H9 (cell line): Measurements from ENCODE around the gene RALGPS2. TPM values are rescaled to one million over a fixed set of nuclear protein-coding genes. Genes with fewer than 3 reads are reported as not detected.

Experiments used
- DNase-seq: peaks from one replicate; pipeline ENCODE4 v3.0.0-alpha.2; 2017
- H2AFZ ChIP-seq: one replicate; pipeline ENCODE4 v1.6.1; 2013; ENCODE audit warnings: mild to moderate bottlenecking, low read length, control low read depth, moderate library complexity
- H2AK5ac ChIP-seq: 2 replicates; pipeline ENCODE4 v1.6.1; 2013; ENCODE audit warnings: low read length, control low read depth, mixed read lengths; ENCODE audit not compliant: insufficient read length
- H2BK120ac ChIP-seq: one replicate; pipeline ENCODE4 v1.6.1; 2013; ENCODE audit warnings: low read depth, mild to moderate bottlenecking, low read length, control low read depth, inconsistent platforms; ENCODE audit not compliant: poor library complexity, severe bottlenecking
- H2BK12ac ChIP-seq: 2 replicates; pipeline ENCODE4 v1.6.1; 2013; ENCODE audit warnings: low read length, control low read depth, mixed read lengths, low read depth; ENCODE audit not compliant: insufficient read length
- H2BK15ac ChIP-seq: 2 replicates; pipeline ENCODE4 v1.6.1; 2013; ENCODE audit warnings: low read depth, low read length, control low read depth
- H2BK20ac ChIP-seq: one replicate; pipeline ENCODE4 v1.6.1; 2013; ENCODE audit warnings: low read depth, mild to moderate bottlenecking, low read length, control low read depth, inconsistent platforms; ENCODE audit not compliant: poor library complexity, severe bottlenecking
- H2BK5ac ChIP-seq: 2 replicates; pipeline ENCODE4 v1.6.1; 2013; ENCODE audit warnings: low read length, control low read depth, mixed read lengths; ENCODE audit not compliant: insufficient read length
- H3K14ac ChIP-seq: 2 replicates; pipeline ENCODE4 v1.6.1; 2013; ENCODE audit warnings: low read length, control low read depth; ENCODE audit not compliant: insufficient read depth
- H3K18ac ChIP-seq: 2 replicates; pipeline ENCODE4 v1.6.1; 2013; ENCODE audit warnings: low read depth, mild to moderate bottlenecking, mixed read lengths, low read length, control low read depth; ENCODE audit not compliant: insufficient read length
- H3K23ac ChIP-seq: 2 replicates; pipeline ENCODE4 v1.6.1; 2013; ENCODE audit warnings: low read length, control low read depth, mixed read lengths, low read depth; ENCODE audit not compliant: insufficient read length
- H3K23me2 ChIP-seq: 2 replicates; pipeline ENCODE4 v1.6.1; 2013; ENCODE audit warnings: low read depth, mild to moderate bottlenecking, mixed read lengths, low read length, control low read depth; ENCODE audit not compliant: insufficient read length, poor library complexity, severe bottlenecking
- H3K27ac ChIP-seq: 2 replicates; pipeline ENCODE4 v1.5.1; 2013; ENCODE audit warnings: low read length, control low read depth, mixed read lengths, low read depth; ENCODE audit not compliant: insufficient read length
- H3K27me3 ChIP-seq: 2 replicates; pipeline ENCODE4 v1.6.1; 2013; ENCODE audit warnings: low read length, control low read depth, inconsistent platforms; ENCODE audit not compliant: insufficient read depth
- H3K4ac ChIP-seq: 2 replicates; pipeline ENCODE4 v1.6.1; 2013; ENCODE audit warnings: low read depth, mild to moderate bottlenecking, control low read depth, inconsistent platforms, low read length, moderate library complexity
- H3K4me1 ChIP-seq: 2 replicates; pipeline ENCODE4 v1.6.1; 2013; ENCODE audit warnings: low read length, control low read depth, inconsistent platforms; ENCODE audit not compliant: insufficient read depth
- H3K4me2 ChIP-seq: 2 replicates; pipeline ENCODE4 v1.6.1; 2013; ENCODE audit warnings: low read length, control low read depth, mixed read lengths; ENCODE audit not compliant: insufficient read length, insufficient read depth
- H3K56ac ChIP-seq: 2 replicates; pipeline ENCODE4 v1.6.1; 2013; ENCODE audit warnings: low read depth, mild to moderate bottlenecking, mixed read lengths, low read length, control low read depth; ENCODE audit not compliant: insufficient read length
- H3K79me1 ChIP-seq: 2 replicates; pipeline ENCODE4 v1.6.1; 2013; ENCODE audit warnings: low read depth, mild to moderate bottlenecking, moderate library complexity, low read length, control low read depth, inconsistent platforms; ENCODE audit not compliant: insufficient read depth, poor library complexity, severe bottlenecking
- H3K79me2 ChIP-seq: 2 replicates; pipeline ENCODE4 v1.6.1; 2013; ENCODE audit warnings: low read length, control low read depth, inconsistent platforms; ENCODE audit not compliant: insufficient read depth
- H3K9ac ChIP-seq: 2 replicates; pipeline ENCODE4 v1.6.1; 2013; ENCODE audit warnings: low read length, control low read depth, mixed read lengths; ENCODE audit not compliant: insufficient read length; ENCODE audit errors: extremely low read depth
- H3K9me3 ChIP-seq: one replicate; pipeline ENCODE4 v1.6.1; 2013; ENCODE audit warnings: low read depth, low read length, inconsistent platforms; ENCODE audit not compliant: control insufficient read depth
- H3T11ph ChIP-seq: one replicate; pipeline ENCODE4 v1.6.1; 2013; ENCODE audit warnings: mild to moderate bottlenecking, low read length, control low read depth, inconsistent platforms
- H4K20me1 ChIP-seq: one replicate; pipeline ENCODE4 v1.6.1; 2013; ENCODE audit not compliant: control insufficient read depth, insufficient read length, insufficient read depth
- H4K5ac ChIP-seq: 2 replicates; pipeline ENCODE4 v1.6.1; 2013; ENCODE audit warnings: low read depth, mild to moderate bottlenecking, mixed read lengths, low read length, control low read depth; ENCODE audit not compliant: insufficient read length
- H4K8ac ChIP-seq: replicated peaks from 2 replicates; pipeline ENCODE4 v1.6.1; 2013; ENCODE audit warnings: low read length, control low read depth, mixed read lengths, low read depth; ENCODE audit not compliant: insufficient read length
- H4K91ac ChIP-seq: 2 replicates; pipeline ENCODE4 v1.6.1; 2013; ENCODE audit warnings: low read depth, mild to moderate bottlenecking, moderate library complexity, mixed read lengths, low read length, control low read depth; ENCODE audit not compliant: insufficient read length
- H3K27ac Mint-ChIP-seq, 3 experiments: 2 replicates in 2 of 3; 3 replicates in 1 of 3; pipeline ENCODE4 v1.8.0; 2020 to 2021; ENCODE audit warnings: mixed read lengths in 3 of 3, mild to moderate bottlenecking in 1 of 3, moderate library complexity in 1 of 3
- H3K27me3 Mint-ChIP-seq: 2 replicates; pipeline ENCODE4 v1.8.0; 2021; ENCODE audit warnings: low read depth, mild to moderate bottlenecking, moderate library complexity, mixed read lengths
- H3K36me3 Mint-ChIP-seq, 3 experiments: 2 replicates in 2 of 3; 3 replicates in 1 of 3; pipeline ENCODE4 v1.8.0; 2020 to 2021; ENCODE audit warnings: low read depth in 3 of 3, mixed read lengths in 3 of 3; ENCODE audit not compliant: insufficient read depth in 1 of 3
- H3K4me1 Mint-ChIP-seq, 2 experiments: 2 replicates each; pipeline ENCODE4 v1.8.0; 2020; ENCODE audit warnings: mixed read lengths in 2 of 2
- H3K4me3 Mint-ChIP-seq, 2 experiments: 2 replicates in 1 of 2; 3 replicates in 1 of 2; pipeline ENCODE4 v1.8.0; 2020 to 2021; ENCODE audit warnings: mild to moderate bottlenecking in 2 of 2, mixed read lengths in 2 of 2, moderate library complexity in 1 of 2
- H3K9me3 Mint-ChIP-seq, 2 experiments: 2 replicates in 1 of 2; 3 replicates in 1 of 2; pipeline ENCODE4 v1.8.0; 2020; ENCODE audit warnings: mild to moderate bottlenecking in 2 of 2, mixed read lengths in 2 of 2, moderate library complexity in 1 of 2
- WGBS: extraction: QIAGEN DNeasy Blood & Tissue Kit; methylation state at CpG from one replicate; pipeline ENCODE4 v1.1.7; 2013; ENCODE audit warnings: missing lambda C conversion rate, low lambda C conversion rate, mixed read lengths; ENCODE audit not compliant: insufficient read length; ENCODE audit errors: extremely low coverage; 5-methylcytosine and 5-hydroxymethylcytosine counted together
- total RNA-seq: library from RNA; stranded (reverse); gene quantifications from 2 replicates; pipeline ENCODE4 v1.2.1, GENCODE V29; 2021
- TF ChIP-seq, protein P1 (sequence below): fragments of 200-600 bp; sonication (generic); conservative IDR thresholded peaks from 3 replicates; pipeline ENCODE4 v1.8.0; 2021; ENCODE audit warnings: antibody characterized with exemption, mild to moderate bottlenecking

Gene RALGPS2
- total RNA-seq, 1 experiment from 2014 or later: 32.6 TPM

DNA sequence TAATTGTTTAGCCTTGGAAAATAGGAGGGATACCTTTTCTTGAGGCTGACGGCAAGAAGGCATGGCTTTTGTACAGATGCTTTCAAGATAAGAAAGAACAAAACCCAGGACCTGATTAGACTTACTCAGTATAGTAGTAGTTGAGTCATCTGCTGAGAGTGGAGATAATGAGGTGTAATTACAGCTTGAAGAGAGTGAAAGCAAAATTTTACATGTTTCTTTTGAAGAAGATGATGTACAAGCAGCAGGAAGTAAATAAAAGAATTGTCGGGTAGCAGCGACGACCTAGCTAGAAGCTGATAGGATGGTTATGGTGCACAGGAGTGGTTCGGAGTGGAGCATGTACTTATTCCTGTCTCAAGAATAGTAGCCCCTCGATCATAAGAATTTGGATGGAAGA lies 139.3 kb downstream of the RALGPS2 start:
- H4K5ac ChIP-seq: no peak overlapping the region
- Mint-ChIP-seq H3K36me3 (peaks cover 0 to 8% (median 0%) of the 10 kb centered on the region in 3 experiments; a peak in 3 of 7 replicates), H3K4me3 (no peak overlapping the region), H3K27me3 (no peaks in the 10 kb centered on the region), H3K27ac (no peak overlapping the region; a peak in 1 of 7 replicates), H3K4me1 (peaks cover 7 to 10% of the 10 kb centered on the region in 2 experiments), H3K9me3 (no peaks in the 10 kb centered on the region)
- H4K20me1 ChIP-seq: no peaks in the 10 kb centered on the region
- H2BK5ac ChIP-seq: no peak overlapping the region
- no peak overlapping the region for H2BK120ac ChIP-seq
- no CpG with 5 or more reads among the region's 6 CpGs for WGBS
- no peak overlapping the region for H3K27ac ChIP-seq
- H2BK20ac ChIP-seq: no peak overlapping the region
- no peak overlapping the region for H2AK5ac ChIP-seq
- H2AFZ ChIP-seq: no peak overlapping the region
- H3K4me2 ChIP-seq: no peak overlapping the region
- no peak overlapping the region for H2BK12ac ChIP-seq
- DNase-seq: no peak
- no peaks in the 10 kb centered on the region for H3K79me2 ChIP-seq
- H3K56ac ChIP-seq: no peak overlapping the region
- no peaks in the 10 kb centered on the region for H3K79me1 ChIP-seq
- H3K27me3 ChIP-seq: no peaks in the 10 kb centered on the region
- H4K91ac ChIP-seq: no peak overlapping the region
- H3K9me3 ChIP-seq: no peaks in the 10 kb centered on the region
- H3K23me2 ChIP-seq: no peaks in the 10 kb centered on the region
- no peak overlapping the region for H3K4ac ChIP-seq
- H3K14ac ChIP-seq: no peak overlapping the region
- H3K9ac ChIP-seq: no peak overlapping the region
- H2BK15ac ChIP-seq: no peak overlapping the region
- no peak overlapping the region for H4K8ac ChIP-seq
- no peaks in the 10 kb centered on the region for H3K4me1 ChIP-seq
- H3T11ph ChIP-seq: no peak overlapping the region
- TF ChIP-seq, protein P1, sequence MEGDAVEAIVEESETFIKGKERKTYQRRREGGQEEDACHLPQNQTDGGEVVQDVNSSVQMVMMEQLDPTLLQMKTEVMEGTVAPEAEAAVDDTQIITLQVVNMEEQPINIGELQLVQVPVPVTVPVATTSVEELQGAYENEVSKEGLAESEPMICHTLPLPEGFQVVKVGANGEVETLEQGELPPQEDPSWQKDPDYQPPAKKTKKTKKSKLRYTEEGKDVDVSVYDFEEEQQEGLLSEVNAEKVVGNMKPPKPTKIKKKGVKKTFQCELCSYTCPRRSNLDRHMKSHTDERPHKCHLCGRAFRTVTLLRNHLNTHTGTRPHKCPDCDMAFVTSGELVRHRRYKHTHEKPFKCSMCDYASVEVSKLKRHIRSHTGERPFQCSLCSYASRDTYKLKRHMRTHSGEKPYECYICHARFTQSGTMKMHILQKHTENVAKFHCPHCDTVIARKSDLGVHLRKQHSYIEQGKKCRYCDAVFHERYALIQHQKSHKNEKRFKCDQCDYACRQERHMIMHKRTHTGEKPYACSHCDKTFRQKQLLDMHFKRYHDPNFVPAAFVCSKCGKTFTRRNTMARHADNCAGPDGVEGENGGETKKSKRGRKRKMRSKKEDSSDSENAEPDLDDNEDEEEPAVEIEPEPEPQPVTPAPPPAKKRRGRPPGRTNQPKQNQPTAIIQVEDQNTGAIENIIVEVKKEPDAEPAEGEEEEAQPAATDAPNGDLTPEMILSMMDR: no peak
- no peak overlapping the region for H3K23ac ChIP-seq
- H3K18ac ChIP-seq: no peak overlapping the region
